Fibroblast of skin of left quadriceps (primary cell): ENCODE data around the gene CPAMD8.
A peak's percentile ranks its signal among the peaks of the same experiment; 100 is the strongest.

ENCODE experiments used
- DNase-seq, 2 experiments: peaks; one replicate each; pipeline ENCODE4 v3.0.0-alpha.2; 2013; ENCODE audit warnings: low read depth in 2 of 2

The CPAMD8 gene

GRCh38 chr19:16920816-16921529, 105.6 kb downstream of the CPAMD8 start:
- DNase-seq: peak; percentile 32 to 45

GRCh38 chr19:16919496-16919895, 107.1 kb downstream of the CPAMD8 start:
- DNase-seq: no peak

- DNase-seq: no peak
Observed at GRCh38 chr19:16917401-16917800, 109.2 kb downstream of the CPAMD8 start.

GRCh38 chr19:16915734-16916133, 110.9 kb downstream of the CPAMD8 start:
- DNase-seq: no peak

GRCh38 chr19:16915135-16915534, 111.5 kb downstream of the CPAMD8 start:
- no peak for DNase-seq

GRCh38 chr19:16914421-16914820, 112.2 kb downstream of the CPAMD8 start:
- DNase-seq: no peak

- DNase-seq: no peak
Observed at GRCh38 chr19:16912780-16913179, 113.8 kb downstream of the CPAMD8 start.

GRCh38 chr19:16911046-16911445, 115.6 kb downstream of the CPAMD8 start:
- no peak for DNase-seq

GRCh38 chr19:16908759-16909158, 117.9 kb downstream of the CPAMD8 start:
- DNase-seq: no peak

GRCh38 chr19:16904599-16904998, 122.0 kb downstream of the CPAMD8 start:
- no peak for DNase-seq

- no peak for DNase-seq
Observed at GRCh38 chr19:16903347-16903746, 123.3 kb downstream of the CPAMD8 start.

- DNase-seq: no peak
Observed at GRCh38 chr19:16902545-16902944, 124.1 kb downstream of the CPAMD8 start.

GRCh38 chr19:16901491-16902175, 125.0 kb downstream of the CPAMD8 start:
- DNase-seq: no peak

GRCh38 chr19:16899566-16900075, 127.0 kb downstream of the CPAMD8 start:
- no peak for DNase-seq

GRCh38 chr19:16898361-16899015, 128.1 kb downstream of the CPAMD8 start:
- DNase-seq: no peak

- DNase-seq: no peak
Observed at GRCh38 chr19:16897856-16898161, 128.8 kb downstream of the CPAMD8 start.

- peak; percentile 71 to 72 for DNase-seq
Observed at GRCh38 chr19:16897029-16897855, 129.4 kb downstream of the CPAMD8 start.

GRCh38 chr19:16896146-16897028, 130.2 kb downstream of the CPAMD8 start:
- no peak for DNase-seq

GRCh38 chr19:16895467-16896145, 131.0 kb downstream of the CPAMD8 start:
- DNase-seq: no peak

- DNase-seq: no peak
Observed at GRCh38 chr19:16894080-16894479, 132.5 kb downstream of the CPAMD8 start.

GRCh38 chr19:16893686-16893989, 133.0 kb downstream of the CPAMD8 start:
- no peak for DNase-seq
